GM18519 (cell line): ENCODE data around the gene STEAP4.
A peak's percentile ranks its signal among the peaks of the same experiment; 100 is the strongest.
"Not testable (repeated sequence)": the region's sequence is repeated elsewhere in the genome, so short reads cannot be mapped to it uniquely, and the experiment has no call there.

Experiments used
- ATAC-seq: cut with Tn5 transposase; IDR thresholded peaks from one replicate; pipeline ENCODE4 v1.9.1; 2021; ENCODE audit warnings: mild to moderate bottlenecking, moderate library complexity; ENCODE audit not compliant: unreplicated experiment, low FRiP score

The STEAP4 gene

DNA sequence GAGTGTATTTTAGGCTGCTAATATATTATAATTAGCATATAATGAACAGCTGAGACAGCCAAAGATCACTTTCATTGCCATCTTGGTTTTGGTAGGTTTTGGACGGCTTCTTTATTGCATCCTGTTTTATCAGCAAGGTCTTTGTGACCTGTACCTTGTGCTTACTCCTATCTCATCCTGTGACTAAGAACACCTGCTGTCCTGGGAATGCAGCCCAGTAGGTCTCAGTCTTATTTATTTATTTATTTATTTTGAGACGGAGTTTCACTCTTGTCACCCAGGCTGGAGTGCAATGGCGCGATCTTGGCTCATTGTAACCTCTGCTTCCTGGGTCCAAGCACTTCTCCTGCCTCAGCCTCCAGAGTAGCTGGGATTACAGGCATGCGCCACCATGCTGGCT, 31.8 kb downstream of the STEAP4 start:
- not testable (repeated sequence) for ATAC-seq

- ATAC-seq: no peak
Measured at GRCh38 chr7:88269586-88269985, 37.1 kb downstream of the STEAP4 start.

DNA sequence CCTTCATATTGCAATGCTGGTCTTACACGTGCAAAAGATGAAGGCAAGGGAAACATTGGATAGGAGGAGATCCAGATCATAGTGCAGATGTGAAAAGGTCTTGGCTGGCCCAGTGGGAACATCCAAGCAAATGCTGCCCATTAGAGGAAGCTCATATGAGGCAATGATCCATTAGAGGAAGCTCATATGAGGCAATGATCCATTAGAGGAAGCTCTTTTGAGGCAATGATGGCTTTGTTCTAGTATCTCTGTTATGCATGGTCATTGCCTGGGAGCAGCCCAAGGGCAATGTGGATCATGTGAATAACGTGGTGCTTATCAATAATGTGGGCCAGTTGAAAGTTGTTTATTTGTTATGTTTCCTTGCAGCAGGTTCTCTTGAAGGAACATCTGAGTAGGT, 37.8 kb downstream of the STEAP4 start:
- ATAC-seq: no peak

GRCh38 chr7:88268051-88268450, 38.6 kb downstream of the STEAP4 start:
- no peak for ATAC-seq

DNA sequence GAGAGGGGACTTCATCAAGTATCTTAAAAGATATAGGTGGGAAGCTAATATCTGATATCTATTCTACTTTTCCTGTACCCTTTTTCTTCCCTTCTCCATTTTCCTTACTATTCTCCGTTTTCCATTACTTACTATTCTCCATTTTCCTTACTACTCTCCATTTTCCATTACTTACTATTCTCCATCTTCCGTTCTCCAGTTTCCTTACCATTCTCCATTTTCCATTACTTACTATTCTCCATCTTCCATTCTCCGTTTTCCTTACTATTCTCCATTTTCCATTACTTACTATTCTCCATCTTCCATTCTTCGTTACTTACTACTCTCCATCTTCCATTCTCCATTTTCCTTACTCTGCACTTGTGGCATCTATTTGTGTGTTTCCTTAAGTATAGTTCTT, 39.3 kb downstream of the STEAP4 start:
- ATAC-seq: no peak

GRCh38 chr7:88264987-88265386, 41.7 kb downstream of the STEAP4 start:
- ATAC-seq: not testable (repeated sequence)

DNA sequence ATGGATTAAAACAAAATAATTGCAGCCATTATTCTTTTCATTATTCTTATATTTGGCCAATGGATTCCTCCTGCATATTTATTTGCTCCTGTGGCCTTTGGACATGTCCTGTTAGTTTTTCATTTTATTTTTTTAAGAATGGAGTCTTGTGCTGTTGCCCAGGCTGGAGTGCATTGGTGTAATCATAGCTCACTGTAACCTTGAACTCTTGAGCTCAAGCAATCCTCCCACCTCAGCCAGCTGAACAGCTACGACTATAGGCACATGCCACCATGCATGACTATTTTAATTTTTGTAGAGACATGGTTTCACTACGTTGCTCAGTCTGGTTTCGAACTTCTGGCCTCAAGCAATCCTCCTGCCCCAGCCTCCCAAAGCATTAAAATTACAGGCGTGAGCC, 44.1 kb downstream of the STEAP4 start:
- no peak for ATAC-seq

DNA sequence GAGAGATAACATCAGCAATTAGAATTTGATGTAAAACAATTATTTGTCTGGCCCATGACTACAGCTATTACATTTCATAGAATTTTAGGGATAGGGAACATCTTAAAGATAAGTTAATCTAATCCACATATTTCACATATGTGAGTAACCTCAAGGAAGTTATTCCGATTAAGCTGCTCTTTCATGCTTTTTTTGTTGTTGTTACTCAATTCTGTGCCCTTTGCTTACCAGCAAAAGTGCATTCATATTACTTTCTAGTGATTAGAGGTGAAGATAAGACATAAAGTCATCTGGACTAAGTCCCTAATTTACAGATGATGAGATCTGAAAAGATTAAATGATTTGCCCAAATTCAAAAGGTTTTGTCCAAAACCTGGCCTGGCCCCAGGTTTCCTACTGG, 46.0 kb downstream of the STEAP4 start:
- ATAC-seq: no peak

GRCh38 chr7:88259656-88260380, 46.9 kb downstream of the STEAP4 start:
- ATAC-seq: no peak

DNA sequence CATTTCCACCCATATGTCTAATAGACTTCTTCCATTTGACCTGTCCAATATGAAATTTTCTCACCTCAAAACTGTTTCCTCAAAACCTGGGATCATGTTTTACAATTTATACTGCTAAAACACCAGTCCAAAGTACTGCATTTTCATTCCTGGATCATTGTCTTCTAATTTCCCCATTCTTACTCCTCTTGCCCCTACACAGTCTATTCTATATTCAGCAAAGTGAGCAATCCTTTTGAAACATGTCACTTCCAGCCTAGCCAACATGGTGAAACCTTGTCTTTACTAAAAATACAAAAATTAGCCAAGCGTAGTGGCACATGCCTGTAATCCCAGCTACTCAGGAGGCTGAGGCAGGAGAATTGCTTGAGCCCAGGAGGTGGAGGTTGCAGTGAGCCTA, 48.4 kb downstream of the STEAP4 start:
- ATAC-seq: not testable (repeated sequence)

DNA sequence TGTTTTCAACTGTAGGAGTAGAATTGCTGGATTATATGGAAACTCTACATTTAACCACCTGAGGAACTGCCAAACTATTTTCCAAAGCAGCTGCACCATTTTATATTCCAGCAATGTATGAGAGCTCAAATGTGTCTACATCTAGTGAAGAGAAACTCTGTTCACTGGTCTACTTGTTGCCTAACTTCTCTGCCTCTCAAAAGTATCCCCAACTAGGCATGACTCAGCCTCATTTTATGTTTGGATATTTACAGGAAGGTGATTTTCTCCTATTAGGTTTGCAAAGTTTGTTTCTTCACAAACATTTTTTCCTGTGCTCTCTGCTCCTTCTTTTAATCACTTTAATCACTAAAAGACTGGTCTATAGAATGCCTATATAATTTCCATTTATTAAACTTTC, 49.8 kb downstream of the STEAP4 start:
- no peak for ATAC-seq

DNA sequence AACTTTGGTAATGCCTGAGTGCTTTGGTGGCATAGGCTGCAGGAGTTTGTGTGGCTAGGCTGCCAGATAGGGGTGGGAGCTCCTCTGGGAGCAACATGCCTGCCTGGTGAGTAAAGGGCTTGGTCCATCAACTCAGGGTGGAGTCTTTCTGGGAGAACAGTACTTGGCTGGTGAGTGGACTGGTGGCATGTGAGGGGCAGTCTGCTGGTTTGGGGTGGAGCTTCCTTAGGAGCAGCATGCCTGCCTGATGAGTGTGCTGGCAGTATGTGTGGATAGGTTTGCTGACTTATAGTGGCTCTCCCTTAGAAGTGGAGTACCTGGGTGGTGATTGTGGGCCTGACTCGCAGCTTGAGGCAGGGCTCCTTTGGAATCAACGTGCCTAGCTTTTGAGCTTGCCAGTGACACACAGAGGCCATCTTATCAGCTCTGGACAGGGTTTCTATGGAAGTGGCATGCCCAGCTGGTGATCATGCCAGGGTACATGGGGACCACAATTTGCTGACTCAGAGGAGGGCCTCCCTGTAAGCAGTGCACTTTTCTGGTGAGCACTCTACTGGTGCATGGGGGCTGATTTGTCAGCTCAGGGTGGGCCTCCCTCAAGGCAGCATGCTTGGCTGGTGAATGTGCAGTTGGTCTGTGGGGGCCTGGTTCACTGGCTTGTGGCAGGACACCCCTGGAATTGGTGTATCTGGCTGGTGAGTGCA, 51.8 kb downstream of the STEAP4 start:
- ATAC-seq: no peak

- no peak for ATAC-seq
Measured at GRCh38 chr7:88253640-88254039, 53.1 kb downstream of the STEAP4 start.

- ATAC-seq: no peak
Measured at GRCh38 chr7:88244258-88244657, 62.4 kb downstream of the STEAP4 start.

- peak; percentile 82 for ATAC-seq
Measured at GRCh38 chr7:88243345-88243909, 63.3 kb downstream of the STEAP4 start.

- ATAC-seq: no peak
Measured at GRCh38 chr7:88239852-88240251, 66.8 kb downstream of the STEAP4 start.

DNA sequence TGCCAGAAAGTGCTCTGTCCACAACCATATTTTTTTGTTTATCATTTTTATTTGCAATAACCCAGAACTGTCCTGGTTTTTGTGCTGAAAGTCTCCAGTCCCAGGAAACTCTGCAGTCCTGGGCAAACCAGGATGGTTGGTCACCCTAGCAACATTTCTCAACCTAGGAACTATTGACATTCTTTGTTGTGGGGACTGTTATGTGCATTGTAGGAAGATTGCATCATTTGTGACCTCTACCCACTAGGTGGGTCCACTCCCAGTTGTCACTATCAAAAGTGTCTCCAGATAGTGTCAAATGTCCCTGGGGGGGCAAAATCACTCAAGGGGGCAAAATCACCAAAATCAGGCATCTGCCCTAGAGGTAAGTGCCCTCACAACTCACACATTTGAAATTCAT, 72.9 kb downstream of the STEAP4 start:
- ATAC-seq: no peak

- no peak for ATAC-seq
Measured at GRCh38 chr7:88230646-88231045, 76.0 kb downstream of the STEAP4 start.

DNA sequence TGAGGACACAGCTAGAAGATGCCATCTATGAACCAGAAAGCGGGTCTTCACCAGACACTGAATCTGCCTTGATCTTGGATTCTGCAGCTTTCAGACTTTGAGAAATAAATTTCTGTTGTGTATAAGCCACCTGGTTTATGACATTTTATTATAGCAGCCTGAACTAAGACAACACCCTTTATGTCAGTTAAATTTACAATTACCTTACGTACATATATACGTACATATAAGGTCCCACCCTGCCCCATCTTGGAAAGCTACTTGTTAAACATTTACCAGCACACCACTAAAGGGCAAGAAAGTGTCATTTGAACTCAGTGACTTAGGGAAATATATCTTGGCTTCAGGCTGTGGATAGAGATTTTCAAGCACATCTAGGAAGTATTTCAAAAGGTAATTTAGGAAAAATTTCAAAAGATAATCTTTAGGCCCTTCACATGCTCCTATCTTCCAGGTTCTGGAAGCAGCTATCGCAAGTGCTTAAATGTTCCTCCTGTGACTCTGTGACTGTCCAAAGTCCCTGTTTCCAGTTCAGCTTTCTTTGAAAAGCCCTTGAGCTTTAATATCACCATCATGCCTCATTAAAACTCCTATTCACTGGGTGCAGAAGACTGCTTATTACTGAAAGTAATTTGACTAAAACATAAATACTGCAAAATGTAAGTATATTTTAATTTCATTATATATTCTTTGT, 77.2 kb downstream of the STEAP4 start:
- ATAC-seq: no peak

DNA sequence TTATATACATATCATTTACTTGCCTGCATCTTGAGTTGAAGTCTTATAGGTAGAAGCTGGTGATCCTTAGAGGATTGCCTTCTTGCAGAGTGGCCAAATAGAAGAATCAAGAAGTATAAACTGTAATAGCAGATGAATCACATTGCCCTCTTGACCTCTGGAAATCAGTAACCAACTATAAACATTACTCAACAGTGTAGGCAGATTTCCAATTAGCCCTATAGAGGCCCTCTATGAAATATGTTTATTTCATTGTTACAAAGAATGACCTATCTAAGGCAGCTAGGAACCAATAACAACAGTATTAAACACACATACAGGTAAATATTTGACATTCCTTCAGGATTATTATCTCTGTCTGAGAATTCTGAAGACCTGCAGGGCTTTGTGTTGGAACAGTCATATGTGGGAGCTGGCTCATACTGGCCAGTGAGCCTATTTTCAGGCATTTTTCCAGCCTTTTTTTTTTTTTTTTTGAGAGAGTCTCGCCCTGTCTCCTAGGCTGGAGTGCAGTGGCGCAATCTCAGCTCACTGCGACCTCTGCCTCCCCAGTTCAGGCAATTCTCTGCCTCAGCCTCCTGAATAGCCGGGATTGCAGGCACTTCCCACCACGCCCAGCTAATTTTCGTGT, 79.7 kb downstream of the STEAP4 start:
- no peak for ATAC-seq

GRCh38 chr7:88226201-88226600, 80.5 kb downstream of the STEAP4 start:
- no peak for ATAC-seq
